ENCODE results near the gene ATOX1. TPM values are rescaled to one million over a fixed set of nuclear protein-coding genes. Genes with fewer than 3 reads are reported as not detected.

ATOX1 gene
- total and polyA plus RNA-seq, 2 donors from 2014 or later: 83.2 to 611 TPM

DNA sequence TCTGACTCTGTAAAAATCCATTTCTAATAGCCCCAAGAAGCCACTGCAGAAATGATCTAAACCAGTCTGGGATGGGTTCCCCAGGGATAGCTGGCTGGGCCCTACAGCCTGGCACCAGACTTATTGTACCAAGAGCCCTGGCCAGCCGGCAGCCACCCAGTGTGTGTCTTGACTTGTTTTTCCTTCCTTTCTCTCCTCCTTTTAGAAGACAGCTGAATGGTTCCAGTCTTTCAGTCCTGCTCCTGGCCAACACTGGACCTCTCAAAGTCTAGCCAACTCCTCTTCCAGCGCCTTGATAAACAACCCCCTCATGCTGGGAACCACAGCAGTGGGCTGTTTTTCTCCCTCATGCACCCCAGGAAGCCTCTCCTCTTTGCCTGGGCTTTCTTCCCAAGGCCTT lies 34.1 kb downstream of the ATOX1 start:
- TF ChIP-seq CTCF (IDR thresholded peaks at IDR 0.05; ENCODE audit: borderline replicate concordance, extremely low read depth, insufficient read depth): no peak
- Histone ChIP-seq H3K4me3 (ENCODE audit: low read length in 3 of 3) (no peak overlapping the region), H3K9me3 (ENCODE audit: control insufficient read depth in 2 of 3, insufficient read depth in 1 of 3, low read length in 3 of 3) (no peaks in the 10 kb centered on the region), H3K27ac (ENCODE audit: low read depth in 2 of 2, low read length in 2 of 2) (no peak overlapping the region), H3K27me3 (ENCODE audit: control insufficient read depth, insufficient read depth, low read length) (no peaks in the 10 kb centered on the region), H3K4me1 (ENCODE audit: control insufficient read depth in 2 of 3, insufficient read depth in 2 of 3, low read depth in 1 of 3, low read length in 3 of 3) (no peaks in the 10 kb centered on the region), H3K9ac (ENCODE audit: low read length in 3 of 3) (no peak overlapping the region), H3K36me3 (ENCODE audit: control insufficient read depth in 2 of 3, insufficient read depth in 3 of 3, low read length in 3 of 3) (no peaks in the 10 kb centered on the region)
- intact Hi-C loops (cut with DNase I): loop anchor here (5.0 kb wide), 1 partner anchor 67 kb away; no protein-coding TSS in a partner anchor
- no peak for FAIRE-seq
- DNase-seq: no peak

- intact Hi-C loops (cut with DNase I): loop anchor here (5.0 kb wide), 1 partner anchor 65 kb away; no protein-coding TSS in a partner anchor
- no peaks in the 10 kb centered on the region for H3K36me3 ChIP-seq (ENCODE audit: control insufficient read depth in 2 of 3, insufficient read depth in 3 of 3, low read length in 3 of 3)
- FAIRE-seq: no peak
- no peaks in the 10 kb centered on the region for H3K9me3 ChIP-seq (ENCODE audit: control insufficient read depth in 2 of 3, insufficient read depth in 1 of 3, low read length in 3 of 3)
- no peak overlapping the region for H3K4me3 ChIP-seq (ENCODE audit: low read length in 3 of 3)
- H3K27me3 ChIP-seq (ENCODE audit: control insufficient read depth, insufficient read depth, low read length): no peaks in the 10 kb centered on the region
- DNase-seq: no peak
- no peaks in the 10 kb centered on the region for H3K4me1 ChIP-seq (ENCODE audit: control insufficient read depth in 2 of 3, insufficient read depth in 2 of 3, low read depth in 1 of 3, low read length in 3 of 3)
- H3K9ac ChIP-seq (ENCODE audit: low read length in 3 of 3): no peak overlapping the region
- no peak for TF ChIP-seq CTCF (IDR thresholded peaks at IDR 0.05; ENCODE audit: borderline replicate concordance, extremely low read depth, insufficient read depth)
- no peak overlapping the region for H3K27ac ChIP-seq (ENCODE audit: low read depth in 2 of 2, low read length in 2 of 2)
Measured at GRCh38 chr5:151722546-151722945, 35.9 kb downstream of the ATOX1 start.

- Histone ChIP-seq H3K36me3 (ENCODE audit: control insufficient read depth in 2 of 3, insufficient read depth in 3 of 3, low read length in 3 of 3) (no peaks in the 10 kb centered on the region), H3K9me3 (ENCODE audit: control insufficient read depth in 2 of 3, insufficient read depth in 1 of 3, low read length in 3 of 3) (no peaks in the 10 kb centered on the region), H3K9ac (ENCODE audit: low read length in 3 of 3) (no peak overlapping the region), H3K27ac (ENCODE audit: low read depth in 2 of 2, low read length in 2 of 2) (no peak overlapping the region), H3K4me3 (ENCODE audit: low read length in 3 of 3) (no peak overlapping the region), H3K4me1 (ENCODE audit: control insufficient read depth in 2 of 3, insufficient read depth in 2 of 3, low read depth in 1 of 3, low read length in 3 of 3) (no peaks in the 10 kb centered on the region), H3K27me3 (ENCODE audit: control insufficient read depth, insufficient read depth, low read length) (no peaks in the 10 kb centered on the region)
- no peak for FAIRE-seq
- no peak for TF ChIP-seq CTCF (IDR thresholded peaks at IDR 0.05; ENCODE audit: borderline replicate concordance, extremely low read depth, insufficient read depth)
- intact Hi-C loops (cut with DNase I): loop anchor here (5.0 kb wide), 1 partner anchor 65 kb away; no protein-coding TSS in a partner anchor
- DNase-seq: no peak
Measured at GRCh38 chr5:151721812-151722391, 36.5 kb downstream of the ATOX1 start.

All from kidney (tissue), 14 donors.